ENCODE data around the gene SPATA1. TPM values are rescaled to one million over a fixed set of nuclear protein-coding genes. Genes with fewer than 3 reads are reported as not detected.

SPATA1 gene
- total RNA-seq, 2 donors from 2014 or later = 0.14 to 3.6 TPM

DNA sequence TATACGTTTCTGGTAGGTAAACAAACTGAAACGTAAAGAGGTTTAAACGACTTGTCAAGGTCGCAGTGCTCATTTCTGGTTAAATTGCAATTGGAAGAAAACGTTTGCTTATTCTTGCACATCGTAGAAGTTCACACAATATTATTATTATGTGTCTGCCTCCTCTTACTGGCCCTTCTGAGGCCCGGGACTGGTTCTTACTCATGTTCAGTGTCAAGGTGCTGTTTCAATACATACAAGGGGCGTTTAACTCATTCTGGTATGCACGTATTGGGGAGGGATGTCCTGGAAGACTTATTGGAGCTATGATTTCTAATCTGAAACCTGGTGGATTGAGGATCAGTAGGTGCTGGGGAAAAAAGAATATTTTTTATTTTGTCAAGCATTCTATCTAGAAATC lies 26.2 kb upstream of the SPATA1 start:
- Histone ChIP-seq H3K4me3 (peak overlapping the region; percentile 95), H3K4me1 (ENCODE audit: control insufficient read depth in 1 of 2, low read depth in 2 of 2) (peaks cover 15 to 17% of the 10 kb centered on the region in 2 donors), H3K27ac (peak overlapping the region; percentile 85), H3K9me3 (no peaks in the 10 kb centered on the region), H3K36me3 (no peaks in the 10 kb centered on the region), H3K27me3 (replicated peaks; ENCODE audit: insufficient read depth) (no peaks in the 10 kb centered on the region)
- TF ChIP-seq, protein P1, sequence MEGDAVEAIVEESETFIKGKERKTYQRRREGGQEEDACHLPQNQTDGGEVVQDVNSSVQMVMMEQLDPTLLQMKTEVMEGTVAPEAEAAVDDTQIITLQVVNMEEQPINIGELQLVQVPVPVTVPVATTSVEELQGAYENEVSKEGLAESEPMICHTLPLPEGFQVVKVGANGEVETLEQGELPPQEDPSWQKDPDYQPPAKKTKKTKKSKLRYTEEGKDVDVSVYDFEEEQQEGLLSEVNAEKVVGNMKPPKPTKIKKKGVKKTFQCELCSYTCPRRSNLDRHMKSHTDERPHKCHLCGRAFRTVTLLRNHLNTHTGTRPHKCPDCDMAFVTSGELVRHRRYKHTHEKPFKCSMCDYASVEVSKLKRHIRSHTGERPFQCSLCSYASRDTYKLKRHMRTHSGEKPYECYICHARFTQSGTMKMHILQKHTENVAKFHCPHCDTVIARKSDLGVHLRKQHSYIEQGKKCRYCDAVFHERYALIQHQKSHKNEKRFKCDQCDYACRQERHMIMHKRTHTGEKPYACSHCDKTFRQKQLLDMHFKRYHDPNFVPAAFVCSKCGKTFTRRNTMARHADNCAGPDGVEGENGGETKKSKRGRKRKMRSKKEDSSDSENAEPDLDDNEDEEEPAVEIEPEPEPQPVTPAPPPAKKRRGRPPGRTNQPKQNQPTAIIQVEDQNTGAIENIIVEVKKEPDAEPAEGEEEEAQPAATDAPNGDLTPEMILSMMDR (IDR thresholded peaks at IDR 0.05) = no peak
- no peak for DNase-seq (ENCODE audit: low spot score)
- ATAC-seq (ENCODE audit: insufficient number of reproducible peaks, low FRiP score, low read depth) = no peak

DNA sequence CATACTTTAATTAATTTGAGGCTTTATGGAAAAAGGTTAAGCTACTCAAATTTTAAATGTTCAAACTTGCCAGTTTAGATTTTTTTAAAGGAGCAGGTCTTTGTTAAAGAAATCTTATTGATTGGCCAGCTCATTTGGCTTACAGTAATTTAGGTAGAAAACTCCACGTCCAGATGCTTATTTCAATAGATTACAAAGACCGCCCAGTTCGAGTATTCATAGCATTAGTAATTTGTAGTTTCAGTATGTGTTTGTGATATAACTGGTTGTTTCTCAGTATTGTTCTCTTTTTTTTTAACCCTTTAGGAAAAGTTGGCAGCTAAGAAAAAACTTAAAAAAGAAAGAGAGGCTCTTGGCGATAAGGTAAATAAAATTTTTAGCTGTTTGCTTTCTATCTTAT lies 25.5 kb upstream of the SPATA1 start:
- Histone ChIP-seq H3K9me3 (no peaks in the 10 kb centered on the region), H3K4me1 (ENCODE audit: control insufficient read depth in 1 of 2, low read depth in 2 of 2) (peaks cover 15 to 17% of the 10 kb centered on the region in 2 donors), H3K4me3 (peak overlapping the region; percentile 95), H3K27me3 (replicated peaks; ENCODE audit: insufficient read depth) (no peaks in the 10 kb centered on the region), H3K36me3 (no peaks in the 10 kb centered on the region), H3K27ac (no peak overlapping the region)
- TF ChIP-seq, protein P1 (IDR thresholded peaks at IDR 0.05) = no peak
- no peak for ATAC-seq (ENCODE audit: insufficient number of reproducible peaks, low FRiP score, low read depth)
- DNase-seq (ENCODE audit: low spot score) = no peak

DNA sequence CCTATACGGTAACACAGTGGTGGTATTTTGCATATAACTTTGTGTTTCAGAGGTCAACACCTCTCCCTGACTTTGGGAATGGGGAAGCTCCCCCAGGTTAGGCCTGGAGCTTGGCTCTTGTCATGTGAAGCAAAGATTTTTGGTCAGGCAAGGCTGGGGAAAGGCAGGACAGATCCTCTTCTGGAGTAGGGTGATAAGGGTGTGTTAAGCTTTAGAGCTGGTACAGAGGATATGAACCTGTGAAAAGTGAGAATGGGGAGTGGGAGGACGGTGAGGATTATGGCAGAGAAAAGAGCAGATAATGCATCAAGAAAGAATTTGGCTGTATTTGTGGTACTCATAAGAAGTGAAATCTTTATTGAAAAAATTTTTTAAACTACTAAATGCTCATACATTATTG lies 24.9 kb upstream of the SPATA1 start:
- Histone ChIP-seq H3K4me3 (no peak overlapping the region), H3K9me3 (no peaks in the 10 kb centered on the region)
- no peak for ATAC-seq (ENCODE audit: insufficient number of reproducible peaks, low FRiP score, low read depth)

DNA sequence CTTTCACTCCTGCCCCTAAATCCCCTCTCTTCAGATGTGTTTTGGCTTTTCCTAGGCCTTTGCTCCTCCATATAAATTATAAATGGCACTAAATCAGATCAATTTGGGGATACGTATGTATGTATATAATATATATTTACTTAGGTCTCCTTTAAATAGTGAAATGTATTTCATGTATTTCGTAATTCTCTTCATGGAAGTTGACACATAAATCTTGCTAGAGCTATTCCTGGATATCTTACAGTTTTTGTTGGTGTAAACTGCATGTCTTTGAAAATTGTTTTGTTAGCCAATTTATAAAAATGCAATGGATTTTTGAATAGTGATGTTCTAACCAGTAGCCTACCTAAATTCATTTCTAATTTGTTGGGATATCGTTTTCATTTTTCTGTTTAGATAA lies 18.1 kb upstream of the SPATA1 start:
- Histone ChIP-seq H3K4me3 (no peak overlapping the region), H3K27me3 (replicated peaks; ENCODE audit: insufficient read depth) (no peaks in the 10 kb centered on the region), H3K27ac (no peak overlapping the region), H3K36me3 (peaks cover 17% of the 10 kb centered on the region), H3K4me1 (ENCODE audit: control insufficient read depth in 1 of 2, low read depth in 2 of 2) (no peaks in the 10 kb centered on the region), H3K9me3 (no peaks in the 10 kb centered on the region)
- ATAC-seq (ENCODE audit: insufficient number of reproducible peaks, low FRiP score, low read depth) (no peak), DNase-seq (ENCODE audit: low spot score) (no peak)
- TF ChIP-seq, protein P1 (IDR thresholded peaks at IDR 0.05) = no peak

More for the DNA sequence above, 24.9 kb upstream of the SPATA1 start:
- no peaks in the 10 kb centered on the region for H3K36me3 ChIP-seq
- H3K4me1 ChIP-seq (ENCODE audit: control insufficient read depth in 1 of 2, low read depth in 2 of 2) = peaks cover 15 to 17% of the 10 kb centered on the region in 2 donors
- H3K27me3 ChIP-seq (replicated peaks; ENCODE audit: insufficient read depth) = no peaks in the 10 kb centered on the region
- no peak overlapping the region for H3K27ac ChIP-seq
- no peak for DNase-seq (ENCODE audit: low spot score)
- TF ChIP-seq, protein P1 (IDR thresholded peaks at IDR 0.05) = no peak

DNA sequence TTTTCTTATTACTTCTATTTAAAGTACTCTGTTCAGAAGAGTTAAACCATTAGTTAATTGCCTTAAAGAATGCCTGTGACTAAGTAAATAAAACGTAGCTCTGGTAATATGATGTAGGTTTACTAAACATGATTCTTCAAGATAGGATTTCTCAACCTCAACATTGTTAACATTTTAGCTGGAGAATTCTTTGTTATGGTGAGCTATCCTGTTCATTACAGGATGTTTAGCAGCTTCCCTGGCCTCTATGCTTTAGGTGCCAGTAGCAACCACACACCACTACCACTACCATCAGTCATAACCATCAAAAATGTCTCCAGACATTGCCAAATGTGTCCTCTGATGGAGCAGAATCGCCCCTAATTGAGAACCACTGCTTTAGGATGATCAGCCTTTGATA lies 16.4 kb upstream of the SPATA1 start:
- Histone ChIP-seq H3K9me3 (no peaks in the 10 kb centered on the region), H3K4me3 (no peak overlapping the region)

More for the DNA sequence above, 16.4 kb upstream of the SPATA1 start:
- ATAC-seq (ENCODE audit: insufficient number of reproducible peaks, low FRiP score, low read depth) (no peak), DNase-seq (ENCODE audit: low spot score) (no peak)
- no peaks in the 10 kb centered on the region for H3K4me1 ChIP-seq (ENCODE audit: control insufficient read depth in 1 of 2, low read depth in 2 of 2)
- no peak overlapping the region for H3K27ac ChIP-seq
- peaks cover 17% of the 10 kb centered on the region for H3K36me3 ChIP-seq
- H3K27me3 ChIP-seq (replicated peaks; ENCODE audit: insufficient read depth) = no peaks in the 10 kb centered on the region
- TF ChIP-seq, protein P1 (IDR thresholded peaks at IDR 0.05) = no peak

Measured in thoracic aorta (tissue), 2 donors.